Astrocyte (in vitro differentiated cells and primary cell): ENCODE data around the gene XKR8. TPM values are rescaled to one million over a fixed set of nuclear protein-coding genes. Genes with fewer than 3 reads are reported as not detected.

Experiments used
- DNase-seq: peaks from one replicate; pipeline ENCODE4 v3.0.0-alpha.2; 2010; ENCODE audit warnings: low read depth
- FAIRE-seq: peaks from 2 replicates; lab custom pipeline; 2011; peaks lifted over from hg19 to GRCh38; lab: Jason Lieb, UNC
- H2AFZ ChIP-seq: 2 replicates; pipeline ENCODE4 v1.6.0; 2012; ENCODE audit warnings: low read depth, low read length, inconsistent platforms
- H3K27ac ChIP-seq: 2 replicates; pipeline ENCODE4 v1.5.1; 2011; ENCODE audit warnings: low read depth, low read length, inconsistent platforms
- H3K27me3 ChIP-seq: 2 replicates; pipeline ENCODE4 v1.6.0; 2011; ENCODE audit warnings: low read length, inconsistent platforms; ENCODE audit not compliant: insufficient read depth
- H3K36me3 ChIP-seq: 2 replicates; pipeline ENCODE4 v1.5.1; 2011; ENCODE audit warnings: low read length, inconsistent platforms; ENCODE audit not compliant: insufficient read depth
- H3K4me1 ChIP-seq: 2 replicates; pipeline ENCODE4 v1.5.1; 2011; ENCODE audit warnings: low read length, inconsistent platforms; ENCODE audit not compliant: insufficient read depth
- H3K4me2 ChIP-seq: 2 replicates; pipeline ENCODE4 v1.6.0; 2012; ENCODE audit warnings: low read length, inconsistent platforms
- H3K4me3 ChIP-seq: 2 replicates; pipeline ENCODE4 v1.5.1; 2011; ENCODE audit warnings: low read depth, mild to moderate bottlenecking, low read length, inconsistent platforms; ENCODE audit not compliant: insufficient read depth
- H3K79me2 ChIP-seq: 2 replicates; pipeline ENCODE4 v1.6.0; 2012; ENCODE audit warnings: mild to moderate bottlenecking, low read length, inconsistent platforms; ENCODE audit not compliant: insufficient read depth
- H3K9ac ChIP-seq: 2 replicates; pipeline ENCODE4 v1.6.0; 2012; ENCODE audit warnings: mild to moderate bottlenecking, low read length, inconsistent platforms
- H3K9me3 ChIP-seq: 2 replicates; pipeline ENCODE4 v1.5.1; 2012; ENCODE audit warnings: low read depth, mild to moderate bottlenecking, low read length, inconsistent platforms; ENCODE audit not compliant: insufficient read depth
- H4K20me1 ChIP-seq: 2 replicates; pipeline ENCODE4 v1.6.0; 2012; ENCODE audit warnings: low read length, inconsistent platforms; ENCODE audit not compliant: insufficient read depth
- H3K27ac Mint-ChIP-seq: one replicate; pipeline ENCODE4 v1.8.0; 2021; ENCODE audit warnings: mild to moderate bottlenecking, mixed read lengths; ENCODE audit not compliant: unreplicated experiment
- H3K27me3 Mint-ChIP-seq: one replicate; pipeline ENCODE4 v1.8.0; 2021; ENCODE audit warnings: low read depth, mixed read lengths; ENCODE audit not compliant: unreplicated experiment
- H3K36me3 Mint-ChIP-seq: one replicate; pipeline ENCODE4 v1.8.0; 2021; ENCODE audit warnings: low read depth, mixed read lengths; ENCODE audit not compliant: unreplicated experiment
- H3K4me1 Mint-ChIP-seq: one replicate; pipeline ENCODE4 v1.8.0; 2021; ENCODE audit warnings: low read depth, mixed read lengths; ENCODE audit not compliant: unreplicated experiment
- H3K4me3 Mint-ChIP-seq: one replicate; pipeline ENCODE4 v1.8.0; 2021; ENCODE audit warnings: mild to moderate bottlenecking, moderate library complexity, mixed read lengths; ENCODE audit not compliant: unreplicated experiment
- H3K9me3 Mint-ChIP-seq: one replicate; pipeline ENCODE4 v1.8.0; 2021; ENCODE audit warnings: mild to moderate bottlenecking, mixed read lengths; ENCODE audit not compliant: unreplicated experiment
- CTCF ChIP-seq: IDR thresholded peaks from 2 replicates; pipeline ENCODE4 v1.5.1; 2011; ENCODE audit warnings: low read depth, mild to moderate bottlenecking, inconsistent platforms, low read length, moderate library complexity; ENCODE audit not compliant: insufficient read depth
- EZH2 ChIP-seq: IDR thresholded peaks from 2 replicates; pipeline ENCODE4 v1.6.1; 2012; ENCODE audit warnings: mild to moderate bottlenecking, low read length, inconsistent platforms; ENCODE audit not compliant: insufficient read depth
- total RNA-seq: library from RNA; stranded (reverse); gene quantifications from 2 replicates; pipeline ENCODE4 v1.2.1, GENCODE V29; 2021

XKR8 gene
- total RNA-seq, 1 donor from 2014 or later, result 11.3 TPM

GRCh38 chr1:27973771-27974416 is 14.1 kb downstream of the XKR8 start:
- Mint-ChIP-seq H3K27me3 (no peaks in the 10 kb centered on the region), H3K9me3 (no peaks in the 10 kb centered on the region), H3K36me3 (peaks cover 9% of the 10 kb centered on the region), H3K27ac (no peak overlapping the region), H3K4me3 (no peak overlapping the region), H3K4me1 (peaks cover 31% of the 10 kb centered on the region)
- Histone ChIP-seq H3K9ac (no peak overlapping the region), H3K27me3 (no peaks in the 10 kb centered on the region), H3K4me2 (no peak overlapping the region), H3K4me1 (peaks cover 14% of the 10 kb centered on the region), H3K9me3 (no peaks in the 10 kb centered on the region), H2AFZ (no peak overlapping the region), H3K36me3 (peaks cover 12% of the 10 kb centered on the region), H3K27ac (no peak overlapping the region), H4K20me1 (no peaks in the 10 kb centered on the region), H3K79me2 (no peaks in the 10 kb centered on the region), H3K4me3 (no peak overlapping the region)
- TF ChIP-seq EZH2 (no peak), CTCF (no peak)
- DNase-seq (no peak), FAIRE-seq (no peak)

- Histone ChIP-seq H3K27me3 (no peaks in the 10 kb centered on the region), H4K20me1 (no peaks in the 10 kb centered on the region), H3K4me1 (peaks cover 13% of the 10 kb centered on the region), H3K36me3 (peaks cover 12% of the 10 kb centered on the region), H2AFZ (no peak overlapping the region), H3K4me2 (no peak overlapping the region), H3K9me3 (no peaks in the 10 kb centered on the region), H3K79me2 (no peaks in the 10 kb centered on the region), H3K4me3 (no peak overlapping the region), H3K27ac (no peak overlapping the region), H3K9ac (no peak overlapping the region)
- Mint-ChIP-seq H3K27me3 (no peaks in the 10 kb centered on the region), H3K9me3 (no peaks in the 10 kb centered on the region), H3K36me3 (peaks cover 9% of the 10 kb centered on the region), H3K4me1 (peaks cover 26% of the 10 kb centered on the region), H3K4me3 (no peak overlapping the region), H3K27ac (no peak overlapping the region)
- TF ChIP-seq EZH2 (no peak), CTCF (no peak)
- no peak for DNase-seq
- FAIRE-seq, result no peak
Observed at GRCh38 chr1:27974417-27974781, 14.6 kb downstream of the XKR8 start.

DNA sequence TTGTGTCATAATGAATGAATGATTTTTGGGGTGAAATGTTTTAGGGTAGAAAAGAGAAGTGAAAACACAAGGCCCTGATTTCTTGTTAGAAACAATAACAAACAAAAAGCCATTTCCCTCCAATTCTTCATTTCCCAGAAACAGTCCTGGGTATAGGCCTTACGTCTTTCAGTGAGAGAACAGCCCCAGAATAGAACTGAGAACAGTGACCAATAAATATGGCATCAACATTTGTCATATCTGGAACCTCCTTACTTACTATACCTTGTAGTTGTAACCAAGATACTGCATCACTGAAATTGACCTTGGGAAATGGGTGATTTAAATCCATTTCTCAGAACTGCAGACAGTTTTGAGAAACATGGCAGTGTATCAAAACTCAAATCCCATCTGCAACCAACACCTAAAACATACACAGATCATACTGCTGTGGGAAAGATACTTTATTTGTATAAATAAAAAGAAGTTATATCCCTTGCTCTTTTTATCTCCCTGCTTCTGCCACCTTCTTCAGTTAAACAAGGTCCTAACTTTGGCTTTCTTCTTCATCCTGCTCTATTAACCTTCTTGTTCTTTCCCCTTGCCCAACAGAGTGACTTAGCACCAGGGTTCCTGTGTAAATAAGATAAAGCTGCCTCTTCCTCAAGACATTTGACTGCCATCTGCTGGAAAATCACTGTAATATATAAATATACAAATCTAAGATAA is 19.5 kb downstream of the XKR8 start:
- Mint-ChIP-seq H3K27ac (no peak overlapping the region), H3K9me3 (no peaks in the 10 kb centered on the region), H3K36me3 (peaks cover 6% of the 10 kb centered on the region), H3K4me1 (peaks cover 11% of the 10 kb centered on the region), H3K27me3 (no peaks in the 10 kb centered on the region), H3K4me3 (no peak overlapping the region)
- TF ChIP-seq CTCF, result peak; percentile 50
- no peak for TF ChIP-seq EZH2
- DNase-seq (peak; percentile 53), FAIRE-seq (no peak)
- Histone ChIP-seq H3K27ac (no peak overlapping the region), H3K79me2 (no peaks in the 10 kb centered on the region), H3K4me3 (no peak overlapping the region), H3K4me2 (no peak overlapping the region), H3K9me3 (no peaks in the 10 kb centered on the region), H3K36me3 (peaks cover 12% of the 10 kb centered on the region), H3K4me1 (peaks cover 4% of the 10 kb centered on the region), H2AFZ (no peak overlapping the region), H3K9ac (no peak overlapping the region), H4K20me1 (no peaks in the 10 kb centered on the region), H3K27me3 (no peaks in the 10 kb centered on the region)
